ENCODE data around the gene ZNF496.
A peak's percentile ranks its signal among the peaks of the same experiment; 100 is the strongest.
"Not testable (repeated sequence)": the region's sequence is repeated elsewhere in the genome, so short reads cannot be mapped to it uniquely, and the experiment has no call there.

The ZNF496 gene

GRCh38 chr1:247375747-247376146 is 44.1 kb upstream of the ZNF496 start:
- Histone ChIP-seq H3K18ac (ENCODE audit: low read length) (no peak overlapping the region), H3K27me3 (ENCODE audit: insufficient read depth, low read length) (no peaks in the 10 kb centered on the region), H2AK5ac (ENCODE audit: low read length) (no peak overlapping the region), H3K79me2 (ENCODE audit: control insufficient read depth, insufficient read depth, low read length, poor library complexity) (no peaks in the 10 kb centered on the region), H2AFZ (ENCODE audit: insufficient read depth, low read length, poor library complexity) (peak overlapping the region; percentile 6), H3K4me3 (ENCODE audit: low read depth, low read length) (no peak overlapping the region), H2BK5ac (ENCODE audit: low read depth, low read length, poor library complexity) (no peak overlapping the region), H3K4ac (ENCODE audit: low read depth, low read length) (no peak overlapping the region), H3K4me2 (ENCODE audit: low read length) (no peak overlapping the region), H3K9me3 (ENCODE audit: insufficient read depth, low read depth, low read length) (peaks cover 7% of the 10 kb centered on the region), H3K27ac (ENCODE audit: low read depth, low read length) (no peak overlapping the region), H3K23ac (ENCODE audit: low read length) (no peak overlapping the region), H3K9ac (ENCODE audit: low read length) (no peak overlapping the region), H4K8ac (ENCODE audit: low read depth, low read length) (no peak overlapping the region), H3K79me1 (ENCODE audit: low read length) (peaks cover 24% of the 10 kb centered on the region), H3K36me3 (ENCODE audit: control insufficient read depth in 1 of 2, insufficient read depth in 2 of 2, low read length in 2 of 2) (no peaks in the 10 kb centered on the region), H2BK120ac (ENCODE audit: insufficient read depth, low read length, poor library complexity) (no peak overlapping the region), H3K4me1 (ENCODE audit: control insufficient read depth in 1 of 2, insufficient read depth in 2 of 2, low read length in 2 of 2) (peaks cover 5 to 13% of the 10 kb centered on the region in 2 experiments), H3K14ac (ENCODE audit: low read length) (no peak overlapping the region), H2BK12ac (ENCODE audit: low read length) (peak overlapping the region; percentile 25), H4K12ac (ENCODE audit: low read depth, low read length) (no peak overlapping the region), H4K91ac (ENCODE audit: low read depth, low read length) (no peak overlapping the region)
- no peak for DNase-seq
- WGBS (ENCODE audit: extremely low coverage, insufficient coverage, insufficient read length): no CpG with 5 or more reads among the region's 14 CpGs

- not testable (repeated sequence) for H3K18ac ChIP-seq (ENCODE audit: low read length); H3K79me2 ChIP-seq (ENCODE audit: control insufficient read depth, insufficient read depth, low read length, poor library complexity)
- no CpG with 5 or more reads among the region's 8 CpGs for WGBS (ENCODE audit: extremely low coverage, insufficient coverage, insufficient read length)
Measured at GRCh38 chr1:247374651-247375334, 43.1 kb upstream of the ZNF496 start.

DNA sequence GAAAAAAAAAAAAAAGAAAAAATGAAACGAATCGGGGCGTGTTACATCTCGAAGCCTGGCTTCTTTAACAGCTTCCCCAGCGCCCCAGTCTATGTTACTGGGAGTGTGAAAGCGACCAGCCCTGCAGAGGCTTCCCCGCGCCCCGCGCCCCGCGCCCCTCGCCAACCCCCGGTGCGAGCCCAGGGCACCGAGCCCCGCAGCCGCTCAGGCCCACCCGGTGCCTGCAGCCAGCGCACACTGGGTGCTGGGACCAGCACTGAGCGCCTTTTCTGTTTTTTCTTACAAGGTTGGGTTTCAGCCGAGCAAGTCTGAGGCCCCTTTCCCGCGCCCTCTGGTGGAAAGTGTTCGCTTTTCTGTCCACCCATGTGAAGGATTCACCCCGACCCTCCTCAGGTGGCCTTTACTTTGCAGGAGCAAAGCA is 42.1 kb upstream of the ZNF496 start:
- Histone ChIP-seq H4K8ac (ENCODE audit: low read depth, low read length) (peak overlapping the region; percentile 73), H3K79me1 (ENCODE audit: low read length) (peaks cover 27% of the 10 kb centered on the region), H3K4me1 (ENCODE audit: control insufficient read depth in 1 of 2, insufficient read depth in 2 of 2, low read length in 2 of 2) (peaks cover 8 to 15% of the 10 kb centered on the region in 2 experiments), H3K9me3 (ENCODE audit: insufficient read depth, low read depth, low read length) (peaks cover 5% of the 10 kb centered on the region), H3K36me3 (ENCODE audit: control insufficient read depth in 1 of 2, insufficient read depth in 2 of 2, low read length in 2 of 2) (no peaks in the 10 kb centered on the region), H3K9ac (ENCODE audit: low read length) (no peak overlapping the region), H4K12ac (ENCODE audit: low read depth, low read length) (no peak overlapping the region), H3K27me3 (ENCODE audit: insufficient read depth, low read length) (no peaks in the 10 kb centered on the region), H3K4ac (ENCODE audit: low read depth, low read length) (peak overlapping the region; percentile 37), H3K4me3 (ENCODE audit: low read depth, low read length) (no peak overlapping the region), H3K14ac (ENCODE audit: low read length) (no peak overlapping the region), H2BK12ac (ENCODE audit: low read length) (peak overlapping the region; percentile 82), H3K23ac (ENCODE audit: low read length) (no peak overlapping the region), H2BK120ac (ENCODE audit: insufficient read depth, low read length, poor library complexity) (no peak overlapping the region), H3K79me2 (ENCODE audit: control insufficient read depth, insufficient read depth, low read length, poor library complexity) (no peaks in the 10 kb centered on the region), H3K18ac (ENCODE audit: low read length) (no peak overlapping the region), H2AK5ac (ENCODE audit: low read length) (no peak overlapping the region), H3K4me2 (ENCODE audit: low read length) (no peak overlapping the region), H3K27ac (ENCODE audit: low read depth, low read length) (no peak overlapping the region), H2BK5ac (ENCODE audit: low read depth, low read length, poor library complexity) (peak overlapping the region; percentile 65), H2AFZ (ENCODE audit: insufficient read depth, low read length, poor library complexity) (no peak overlapping the region), H4K91ac (ENCODE audit: low read depth, low read length) (peak overlapping the region; percentile 91)
- DNase-seq: peak; percentile 54 to 77
- no CpG with 5 or more reads among the region's 26 CpGs for WGBS (ENCODE audit: extremely low coverage, insufficient coverage, insufficient read length)

More at GRCh38 chr1:247374651-247375334, 43.1 kb upstream of the ZNF496 start:
- H2BK5ac ChIP-seq (ENCODE audit: low read depth, low read length, poor library complexity); H3K9ac ChIP-seq (ENCODE audit: low read length); H3K14ac ChIP-seq (ENCODE audit: low read length); H2BK12ac ChIP-seq (ENCODE audit: low read length); H3K4me3 ChIP-seq (ENCODE audit: low read depth, low read length); H4K8ac ChIP-seq (ENCODE audit: low read depth, low read length); H3K23ac ChIP-seq (ENCODE audit: low read length); H3K4ac ChIP-seq (ENCODE audit: low read depth, low read length); H4K91ac ChIP-seq (ENCODE audit: low read depth, low read length); H2AK5ac ChIP-seq (ENCODE audit: low read length); H3K9me3 ChIP-seq (ENCODE audit: insufficient read depth, low read depth, low read length); H4K12ac ChIP-seq (ENCODE audit: low read depth, low read length); H3K4me2 ChIP-seq (ENCODE audit: low read length); H3K27ac ChIP-seq (ENCODE audit: low read depth, low read length); H2BK120ac ChIP-seq (ENCODE audit: insufficient read depth, low read length, poor library complexity); DNase-seq; H3K27me3 ChIP-seq (ENCODE audit: insufficient read depth, low read length); H3K36me3 ChIP-seq (ENCODE audit: control insufficient read depth in 1 of 2, insufficient read depth in 2 of 2, low read length in 2 of 2); H2AFZ ChIP-seq (ENCODE audit: insufficient read depth, low read length, poor library complexity): not testable (repeated sequence)
- peaks cover 8 to 15% of the 10 kb centered on the region in 2 experiments for H3K4me1 ChIP-seq (ENCODE audit: control insufficient read depth in 1 of 2, insufficient read depth in 2 of 2, low read length in 2 of 2)
- H3K79me1 ChIP-seq (ENCODE audit: low read length): peaks cover 27% of the 10 kb centered on the region

DNA sequence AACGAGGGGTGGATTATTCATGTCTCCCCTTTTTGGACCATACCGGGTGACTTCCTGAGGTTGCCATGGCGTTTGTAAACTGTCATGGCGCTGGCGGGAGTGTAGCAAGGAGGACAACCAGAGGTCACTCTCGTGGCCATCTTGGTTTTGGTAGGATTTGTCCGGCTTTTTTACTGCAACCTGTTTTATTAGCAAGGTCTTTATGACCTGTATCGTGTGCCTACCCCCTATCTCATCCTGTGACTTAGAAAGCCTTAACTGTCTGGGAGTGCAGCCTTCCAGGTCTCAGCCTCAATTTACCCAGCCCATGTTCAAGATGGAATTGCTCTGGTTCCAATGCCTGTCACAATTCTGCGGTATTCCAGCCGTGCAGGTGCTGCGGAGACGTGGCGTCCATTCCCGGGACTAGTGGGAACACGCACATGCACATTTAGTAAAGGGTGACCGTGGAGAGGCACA is 40.2 kb upstream of the ZNF496 start:
- no peak for DNase-seq
- H3K4me2 ChIP-seq (ENCODE audit: low read length): no peak overlapping the region
- H4K91ac ChIP-seq (ENCODE audit: low read depth, low read length): peak overlapping the region; percentile 94
- H3K9me3 ChIP-seq (ENCODE audit: insufficient read depth, low read depth, low read length): peaks cover 4% of the 10 kb centered on the region
- peak overlapping the region; percentile 72 for H3K4ac ChIP-seq (ENCODE audit: low read depth, low read length)
- H3K79me1 ChIP-seq (ENCODE audit: low read length): peaks cover 28% of the 10 kb centered on the region
- peak overlapping the region; percentile 95 for H2BK12ac ChIP-seq (ENCODE audit: low read length)
- H2AK5ac ChIP-seq (ENCODE audit: low read length): peak overlapping the region; percentile 77
- no peak overlapping the region for H3K23ac ChIP-seq (ENCODE audit: low read length)
- peak overlapping the region; percentile 64 for H4K8ac ChIP-seq (ENCODE audit: low read depth, low read length)
- no peak overlapping the region for H3K4me3 ChIP-seq (ENCODE audit: low read depth, low read length)
- peak overlapping the region; percentile 84 for H3K18ac ChIP-seq (ENCODE audit: low read length)
- peaks cover 5 to 16% of the 10 kb centered on the region in 2 experiments for H3K4me1 ChIP-seq (ENCODE audit: control insufficient read depth in 1 of 2, insufficient read depth in 2 of 2, low read length in 2 of 2)
- WGBS (ENCODE audit: extremely low coverage, insufficient coverage, insufficient read length): no CpG with 5 or more reads among the region's 16 CpGs
- no peaks in the 10 kb centered on the region for H3K27me3 ChIP-seq (ENCODE audit: insufficient read depth, low read length)
- no peaks in the 10 kb centered on the region for H3K79me2 ChIP-seq (ENCODE audit: control insufficient read depth, insufficient read depth, low read length, poor library complexity)
- H2BK120ac ChIP-seq (ENCODE audit: insufficient read depth, low read length, poor library complexity): peak overlapping the region; percentile 93
- H3K36me3 ChIP-seq (ENCODE audit: control insufficient read depth in 1 of 2, insufficient read depth in 2 of 2, low read length in 2 of 2): no peaks in the 10 kb centered on the region
- peak overlapping the region; percentile 87 for H2BK5ac ChIP-seq (ENCODE audit: low read depth, low read length, poor library complexity)
- no peak overlapping the region for H2AFZ ChIP-seq (ENCODE audit: insufficient read depth, low read length, poor library complexity)
- peak overlapping the region; percentile 28 for H3K27ac ChIP-seq (ENCODE audit: low read depth, low read length)
- H3K9ac ChIP-seq (ENCODE audit: low read length): no peak overlapping the region
- H4K12ac ChIP-seq (ENCODE audit: low read depth, low read length): peak overlapping the region; percentile 34
- H3K14ac ChIP-seq (ENCODE audit: low read length): peak overlapping the region; percentile 81

Data from trophoblast cell (in vitro differentiated cells and primary cell).